Spleen (tissue), 7 donors: ENCODE data around the gene ARL6.
"Not testable (repeated sequence)": the region's sequence is repeated elsewhere in the genome, so short reads cannot be mapped to it uniquely, and the experiment has no call there.

Experiments used
- CTCF ChIP-seq, 11 experiments: fragments of 200-600 bp in 7 of 11; fragments of 450-650 bp in 4 of 11; sonication (generic) in 4 of 11; IDR thresholded peaks in 8 of 11; conservative IDR thresholded peaks in 3 of 11; 1 replicate in 7 of 11; 2 replicates in 4 of 11; pipeline versions ENCODE4 v1.4.0 to v1.8.0; 2016 to 2021; ENCODE audit warnings: antibody characterized with exemption in 11 of 11, inconsistent platforms in 4 of 11, mild to moderate bottlenecking in 1 of 11
- POLR2AphosphoS5 ChIP-seq, 3 donors: sonication (generic); formaldehyde crosslinking; IDR thresholded peaks; one replicate each; pipeline ENCODE4 v1.5.1; 2017; ENCODE audit warnings: antibody characterized with exemption in 3 of 3
- donor health status: DM: no; HTN: no; CAD: no; lungs with moderate emphysema.
- donor health status: DM: no; HTN: no; CAD: no.
- donor health status: DM: no; HTN: no; CAD: no.

GRCh38 chr3:97833184-97833583, 68.6 kb downstream of the ARL6 start:
- TF ChIP-seq CTCF (IDR thresholded peaks at IDR 0.05 in 8 of 11, conservative IDR thresholded peaks at IDR 0.05 in 3 of 11); POLR2AphosphoS5 (IDR thresholded peaks at IDR 0.05): not testable (repeated sequence)
